ENCODE results near the gene AARS1. TPM values are rescaled to one million over a fixed set of nuclear protein-coding genes. Genes with fewer than 3 reads are reported as not detected.
A peak's percentile ranks its signal among the peaks of the same experiment; 100 is the strongest.

AARS1 gene
- polyA plus RNA-seq, 1 of the 3 experiments (the other 2 are of a cell fraction) = 70.5 TPM

GRCh38 chr16:70252355-70252988, 36.8 kb downstream of the AARS1 start:
- ChIA-PET POLR2A (interaction anchor here (1.2 to 2.0 kb wide), 2 partner anchors 9 to 20 kb away, joined by 3 to 5 read pairs; no protein-coding TSS in a partner anchor), CTCF (interaction anchor here (0.6 to 10.1 kb wide), 22 partner anchors 8 to 548 kb away, joined by 3 to 76 read pairs (median 3); partner anchors contain the start of gene AARS1)
- no peaks in the 10 kb centered on the region for H3K9me3 ChIP-seq
- 85% methylated on average over 14 of the region's 21 CpGs for WGBS (ENCODE audit: low lambda C conversion rate)
- peaks cover 21% of the 10 kb centered on the region for H3F3A ChIP-seq (replicated peaks; ENCODE audit: insufficient read depth)
- no peaks in the 10 kb centered on the region for H3K27me3 ChIP-seq (ENCODE audit: insufficient read depth)
- H3K79me2 ChIP-seq (ENCODE audit: insufficient read depth) = peaks cover 37% of the 10 kb centered on the region
- H3K27ac ChIP-seq (ENCODE audit: low read depth in 2 of 2, low read length in 1 of 2) = no peak overlapping the region; a peak in 2 of 4 replicates
- DNase-seq = peak; percentile 59
- no peak overlapping the region for H3K4me2 ChIP-seq
- peaks cover 29% of the 10 kb centered on the region for H4K20me1 ChIP-seq (ENCODE audit: insufficient read depth)
- H3K4me3 ChIP-seq (ENCODE audit: low read depth in 2 of 2, low read length in 1 of 2) = no peak overlapping the region
- no peaks in the 10 kb centered on the region for H3K9me2 ChIP-seq
- peaks cover 0 to 8% of the 10 kb centered on the region in 2 experiments; a peak in 2 of 4 replicates for H3K4me1 ChIP-seq (ENCODE audit: control insufficient read depth in 1 of 2, insufficient read depth in 2 of 2, low read depth in 1 of 2, low read length in 1 of 2)
- peaks cover 47 to 52% of the 10 kb centered on the region in 2 experiments for H3K36me3 ChIP-seq (replicated peaks in 1 of 2; ENCODE audit: control insufficient read depth in 1 of 2, insufficient read depth in 2 of 2, low read length in 1 of 2)
- H2AFZ ChIP-seq (ENCODE audit: low read depth) = no peak overlapping the region
- TF ChIP-seq RCOR1 (IDR thresholded peaks at IDR 0.05; ENCODE audit: low read length) = no peak
- no peak for TF ChIP-seq RFX5 (IDR thresholded peaks at IDR 0.05; ENCODE audit: low read length)
- peak; percentile 69 for TF ChIP-seq CTCF (IDR thresholded peaks at IDR 0.05)
- no peak for TF ChIP-seq GABPA (IDR thresholded peaks at IDR 0.05; ENCODE audit: low read depth)
- no peak for TF ChIP-seq MAX (IDR thresholded peaks at IDR 0.05; ENCODE audit: low read depth)
- no peak for TF ChIP-seq ZBTB33 (IDR thresholded peaks at IDR 0.05; ENCODE audit: borderline replicate concordance, low read depth)
- TF ChIP-seq RAD21 (IDR thresholded peaks at IDR 0.05; ENCODE audit: low read length) = peak; percentile 6; the same call in 1 of the 2 replicates
- H3K9ac ChIP-seq = no peak overlapping the region

- Histone ChIP-seq H4K20me1 (ENCODE audit: insufficient read depth) (peaks cover 29% of the 10 kb centered on the region), H3K4me2 (peak within 1 kb of the TSS; percentile 94), H3K4me3 (ENCODE audit: low read depth in 2 of 2, low read length in 1 of 2) (peak within 1 kb of the TSS; percentile 68 to 70), H3K36me3 (replicated peaks in 1 of 2; ENCODE audit: control insufficient read depth in 1 of 2, insufficient read depth in 2 of 2, low read length in 1 of 2) (peaks cover 43 to 55% of the 10 kb centered on the region in 2 experiments), H2AFZ (ENCODE audit: low read depth) (no peak within 1 kb of the TSS), H3K79me2 (ENCODE audit: insufficient read depth) (peaks cover 42% of the 10 kb centered on the region), H3K27ac (ENCODE audit: low read depth in 2 of 2, low read length in 1 of 2) (peak within 1 kb of the TSS; percentile 65 to 83; a peak in 3 of 4 replicates), H3K9me3 (no peaks in the 10 kb centered on the region), H3K27me3 (ENCODE audit: insufficient read depth) (no peaks in the 10 kb centered on the region), H3F3A (replicated peaks; ENCODE audit: insufficient read depth) (peaks cover 25% of the 10 kb centered on the region), H3K9me2 (no peaks in the 10 kb centered on the region), H3K4me1 (ENCODE audit: control insufficient read depth in 1 of 2, insufficient read depth in 2 of 2, low read depth in 1 of 2, low read length in 1 of 2) (peaks cover 0 to 8% of the 10 kb centered on the region in 2 experiments; a peak in 2 of 4 replicates), H3K9ac (peak within 1 kb of the TSS; percentile 83)
- ChIA-PET CTCF (interaction anchor here (0.6 to 10.1 kb wide), 25 partner anchors 8 to 548 kb away, joined by 3 to 76 read pairs (median 3); partner anchors contain the start of gene AARS1), POLR2A (interaction anchor here (1.2 to 2.0 kb wide), 2 partner anchors 10 to 21 kb away, joined by 3 to 5 read pairs; no protein-coding TSS in a partner anchor)
- DNase-seq = peak; percentile 97
- WGBS (ENCODE audit: low lambda C conversion rate) = 8% methylated on average over 13 of the region's 65 CpGs
- TF ChIP-seq, protein P1, sequence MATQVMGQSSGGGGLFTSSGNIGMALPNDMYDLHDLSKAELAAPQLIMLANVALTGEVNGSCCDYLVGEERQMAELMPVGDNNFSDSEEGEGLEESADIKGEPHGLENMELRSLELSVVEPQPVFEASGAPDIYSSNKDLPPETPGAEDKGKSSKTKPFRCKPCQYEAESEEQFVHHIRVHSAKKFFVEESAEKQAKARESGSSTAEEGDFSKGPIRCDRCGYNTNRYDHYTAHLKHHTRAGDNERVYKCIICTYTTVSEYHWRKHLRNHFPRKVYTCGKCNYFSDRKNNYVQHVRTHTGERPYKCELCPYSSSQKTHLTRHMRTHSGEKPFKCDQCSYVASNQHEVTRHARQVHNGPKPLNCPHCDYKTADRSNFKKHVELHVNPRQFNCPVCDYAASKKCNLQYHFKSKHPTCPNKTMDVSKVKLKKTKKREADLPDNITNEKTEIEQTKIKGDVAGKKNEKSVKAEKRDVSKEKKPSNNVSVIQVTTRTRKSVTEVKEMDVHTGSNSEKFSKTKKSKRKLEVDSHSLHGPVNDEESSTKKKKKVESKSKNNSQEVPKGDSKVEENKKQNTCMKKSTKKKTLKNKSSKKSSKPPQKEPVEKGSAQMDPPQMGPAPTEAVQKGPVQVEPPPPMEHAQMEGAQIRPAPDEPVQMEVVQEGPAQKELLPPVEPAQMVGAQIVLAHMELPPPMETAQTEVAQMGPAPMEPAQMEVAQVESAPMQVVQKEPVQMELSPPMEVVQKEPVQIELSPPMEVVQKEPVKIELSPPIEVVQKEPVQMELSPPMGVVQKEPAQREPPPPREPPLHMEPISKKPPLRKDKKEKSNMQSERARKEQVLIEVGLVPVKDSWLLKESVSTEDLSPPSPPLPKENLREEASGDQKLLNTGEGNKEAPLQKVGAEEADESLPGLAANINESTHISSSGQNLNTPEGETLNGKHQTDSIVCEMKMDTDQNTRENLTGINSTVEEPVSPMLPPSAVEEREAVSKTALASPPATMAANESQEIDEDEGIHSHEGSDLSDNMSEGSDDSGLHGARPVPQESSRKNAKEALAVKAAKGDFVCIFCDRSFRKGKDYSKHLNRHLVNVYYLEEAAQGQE (IDR thresholded peaks at IDR 0.05; ENCODE audit: low read depth, low read length) = peak; percentile 56; the same call in 1 of the 2 replicates
- TF ChIP-seq ZBTB33 (IDR thresholded peaks at IDR 0.05; ENCODE audit: borderline replicate concordance, low read depth) (peak; percentile 40; the same call in 1 of the 2 replicates), TEAD4 (IDR thresholded peaks at IDR 0.05; ENCODE audit: borderline replicate concordance, insufficient read depth) (0 out of 2 replicates have a peak, but pooled peaks have one; percentile 20), RAD21 (IDR thresholded peaks at IDR 0.05; ENCODE audit: low read length) (no peak), NRF1 (IDR thresholded peaks at IDR 0.05; ENCODE audit: low read depth, low read length) (peak; percentile 78)
- TF ChIP-seq, protein P2, sequence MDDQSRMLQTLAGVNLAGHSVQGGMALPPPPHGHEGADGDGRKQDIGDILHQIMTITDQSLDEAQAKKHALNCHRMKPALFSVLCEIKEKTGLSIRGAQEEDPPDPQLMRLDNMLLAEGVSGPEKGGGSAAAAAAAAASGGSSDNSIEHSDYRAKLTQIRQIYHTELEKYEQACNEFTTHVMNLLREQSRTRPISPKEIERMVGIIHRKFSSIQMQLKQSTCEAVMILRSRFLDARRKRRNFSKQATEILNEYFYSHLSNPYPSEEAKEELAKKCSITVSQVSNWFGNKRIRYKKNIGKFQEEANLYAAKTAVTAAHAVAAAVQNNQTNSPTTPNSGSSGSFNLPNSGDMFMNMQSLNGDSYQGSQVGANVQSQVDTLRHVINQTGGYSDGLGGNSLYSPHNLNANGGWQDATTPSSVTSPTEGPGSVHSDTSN (IDR thresholded peaks at IDR 0.05) = peak; percentile 56; the same call in 1 of the 2 replicates
Measured at GRCh38 chr16:70251629-70252354, 37.5 kb downstream of the AARS1 start, which contains the start of gene EXOSC6. Gene EXOSC6, minus strand, starts transcription at chr16:70251940. Its CDS starts 40 bp downstream, at chr16:70251900.

All from SK-N-SH (cell line).